HG03575 (cell line): ENCODE results near the gene EGLN1.
"Not testable (repeated sequence)": the region's sequence is repeated elsewhere in the genome, so short reads cannot be mapped to it uniquely, and the experiment has no call there.

ENCODE experiments used
- ATAC-seq: cut with Tn5 transposase; IDR thresholded peaks from one replicate; pipeline ENCODE4 v1.9.1; 2021; ENCODE audit not compliant: unreplicated experiment, insufficient number of reproducible peaks, low FRiP score; ENCODE audit errors: extremely low read depth

The EGLN1 gene

GRCh38 chr1:231421971-231422797 is at the start of gene EGLN1:
EGLN1 (minus strand) TSS chr1:231422287; CDS start chr1:231421888, 399 bp downstream.
- peak; percentile 55 for ATAC-seq

GRCh38 chr1:231471500-231471899 is 49.4 kb upstream of the EGLN1 start:
- not testable (repeated sequence) for ATAC-seq

- not testable (repeated sequence) for ATAC-seq
Measured at GRCh38 chr1:231471027-231471426, 48.9 kb upstream of the EGLN1 start.

- ATAC-seq, result no peak
Measured at GRCh38 chr1:231467986-231468385, 45.9 kb upstream of the EGLN1 start.

- no peak for ATAC-seq
Measured at GRCh38 chr1:231465051-231465450, 43.0 kb upstream of the EGLN1 start.

GRCh38 chr1:231463541-231463940 is 41.5 kb upstream of the EGLN1 start:
- ATAC-seq, result no peak

- peak; percentile 46 for ATAC-seq
Measured at GRCh38 chr1:231460614-231461013, 38.5 kb upstream of the EGLN1 start.

GRCh38 chr1:231459438-231459837 is 37.4 kb upstream of the EGLN1 start:
- ATAC-seq, result not testable (repeated sequence)

GRCh38 chr1:231457956-231458355 is 35.9 kb upstream of the EGLN1 start:
- ATAC-seq, result not testable (repeated sequence)

GRCh38 chr1:231454133-231454532 is 32.0 kb upstream of the EGLN1 start:
- ATAC-seq, result not testable (repeated sequence)

GRCh38 chr1:231446138-231446537 is 24.1 kb upstream of the EGLN1 start:
- no peak for ATAC-seq

- ATAC-seq, result no peak
Measured at GRCh38 chr1:231444059-231444458, 22.0 kb upstream of the EGLN1 start.

- ATAC-seq, result no peak
Measured at GRCh38 chr1:231443363-231443762, 21.3 kb upstream of the EGLN1 start.

- ATAC-seq, result no peak
Measured at GRCh38 chr1:231442735-231443134, 20.6 kb upstream of the EGLN1 start.

GRCh38 chr1:231432996-231433395 is 10.9 kb upstream of the EGLN1 start:
- no peak for ATAC-seq

- no peak for ATAC-seq
Measured at GRCh38 chr1:231431665-231432415, 9.8 kb upstream of the EGLN1 start.

- ATAC-seq, result not testable (repeated sequence)
Measured at GRCh38 chr1:231430678-231431352, 8.7 kb upstream of the EGLN1 start.

GRCh38 chr1:231428377-231428776 is 6.3 kb upstream of the EGLN1 start:
- ATAC-seq, result no peak

- no peak for ATAC-seq
Measured at GRCh38 chr1:231424950-231425805, 3.1 kb upstream of the EGLN1 start.
